BLaER1 treated with 17β-estradiol and CSF1 and Interleukin-3, amounts not matched to agents 10 nM and 100 nM (cell line): ENCODE results near the gene LRRK2.

Experiments used
- H3K27ac ChIP-seq, 11 experiments: shearing (Covaris generic); formaldehyde crosslinking; 2 replicates each; pipeline ENCODE4 v1.8.1; 2022
- H3K27me3 ChIP-seq, 11 experiments: shearing (Covaris generic); formaldehyde crosslinking; 2 replicates each; pipeline ENCODE4 v1.8.1; 2022
- H3K36me3 ChIP-seq, 11 experiments: shearing (Covaris generic); formaldehyde crosslinking; 2 replicates each; pipeline ENCODE4 v1.8.1; 2022
- H3K4me1 ChIP-seq, 10 experiments: shearing (Covaris generic); formaldehyde crosslinking; 2 replicates each; pipeline ENCODE4 v1.8.1; 2022
- H3K4me2 ChIP-seq, 11 experiments: shearing (Covaris generic); formaldehyde crosslinking; 2 replicates each; pipeline ENCODE4 v1.8.1; 2022
- H3K4me3 ChIP-seq, 10 experiments: shearing (Covaris generic); formaldehyde crosslinking; 2 replicates each; pipeline ENCODE4 v1.8.1; 2022
- H3K9ac ChIP-seq, 11 experiments: shearing (Covaris generic); formaldehyde crosslinking; 2 replicates each; pipeline ENCODE4 v1.8.1; 2022
- H3K9me3 ChIP-seq, 11 experiments: shearing (Covaris generic); formaldehyde crosslinking; replicated peaks in 1 of 11; 2 replicates each; pipeline ENCODE4 v1.8.1; 2022
- H4K20me1 ChIP-seq, 11 experiments: shearing (Covaris generic); formaldehyde crosslinking; 2 replicates each; pipeline ENCODE4 v1.8.1; 2022
- Cebpa-rat ChIP-seq, 11 experiments: shearing (Covaris generic); IDR thresholded peaks; 2 replicates each; pipeline ENCODE4 v1.8.1; 2022

Gene LRRK2

GRCh38 chr12:40263616-40264409, 39.0 kb downstream of the LRRK2 start:
- H3K9me3 ChIP-seq, result peaks cover 5 to 11% (median 8%) of the 10 kb centered on the region in 11 experiments; a peak in 21 of 22 replicates
- H3K36me3 ChIP-seq, result peaks cover 0 to 7% (median 0%) of the 10 kb centered on the region in 11 experiments; a peak in 2 of 22 replicates
- peaks cover 0 to 5% (median 0%) of the 10 kb centered on the region in 11 experiments; a peak in 1 of 22 replicates for H4K20me1 ChIP-seq
- H3K4me3 ChIP-seq, result no peak overlapping the region
- TF ChIP-seq Cebpa-rat (IDR thresholded peaks at IDR 0.05), result no peak
- H3K4me2 ChIP-seq, result peak overlapping the region in 7 of 11 experiments; percentile 3 to 63 (median 32); a peak in 10 of 22 replicates
- peaks cover 0 to 74% (median 0%) of the 10 kb centered on the region in 11 experiments; a peak in 8 of 22 replicates for H3K27me3 ChIP-seq
- peaks cover 5 to 25% (median 8%) of the 10 kb centered on the region in 10 experiments; a peak in 14 of 20 replicates for H3K4me1 ChIP-seq
- H3K27ac ChIP-seq, result no peak overlapping the region
- no peak overlapping the region for H3K9ac ChIP-seq

- TF ChIP-seq Cebpa-rat (IDR thresholded peaks at IDR 0.05), result no peak
These were observed 47.3 kb downstream of the LRRK2 start for GRCh38 chr12:40271981-40272664.

DNA sequence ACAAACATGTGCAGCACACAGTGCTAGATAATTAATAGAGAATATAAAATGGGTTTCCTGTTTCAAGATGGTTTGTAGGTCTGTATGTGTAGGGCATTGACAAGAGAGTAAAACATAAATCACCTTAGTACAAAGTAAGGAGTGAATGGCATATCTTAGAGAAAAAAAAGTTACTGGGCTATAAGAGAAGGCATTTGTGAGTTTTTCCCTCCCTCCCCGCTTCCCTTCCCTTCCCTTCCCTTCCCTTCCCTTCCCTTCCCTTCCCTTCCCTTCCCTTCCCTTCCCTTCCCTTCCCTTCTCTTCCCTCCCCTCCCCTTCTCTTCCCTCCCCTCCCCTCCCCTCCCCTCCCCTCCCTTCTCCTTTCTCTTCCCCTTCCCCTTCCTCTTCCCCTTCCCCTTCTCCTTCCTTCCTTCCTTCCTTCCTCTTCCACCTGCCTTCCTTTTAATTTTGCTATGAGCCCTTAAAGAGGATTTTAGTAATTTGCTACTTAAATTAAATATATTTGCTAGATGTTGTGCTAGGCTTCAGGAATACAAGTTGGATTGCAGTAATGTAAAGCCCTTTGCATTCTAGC, 57.1 kb downstream of the LRRK2 start:
- H3K36me3 ChIP-seq, result peaks cover 0 to 9% (median 0%) of the 10 kb centered on the region in 11 experiments; a peak in 2 of 22 replicates
- no peaks in the 10 kb centered on the region for H4K20me1 ChIP-seq
- H3K27ac ChIP-seq, result no peak overlapping the region
- no peaks in the 10 kb centered on the region for H3K4me1 ChIP-seq
- H3K4me2 ChIP-seq, result no peak overlapping the region
- H3K4me3 ChIP-seq, result no peak overlapping the region
- no peak for TF ChIP-seq Cebpa-rat (IDR thresholded peaks at IDR 0.05)
- H3K27me3 ChIP-seq, result 0 out of 22 replicates have a peak, but pooled peaks cover 0 to 9% (median 0%) of the 10 kb centered on the region in 11 experiments
- H3K9ac ChIP-seq, result no peak overlapping the region
- H3K9me3 ChIP-seq, result no peaks in the 10 kb centered on the region

More at GRCh38 chr12:40271981-40272664, 47.3 kb downstream of the LRRK2 start:
- H3K4me2 ChIP-seq, result no peak overlapping the region
- no peak overlapping the region for H3K27ac ChIP-seq
- H3K9me3 ChIP-seq, result no peaks in the 10 kb centered on the region
- H3K9ac ChIP-seq, result no peak overlapping the region
- H3K4me3 ChIP-seq, result no peak overlapping the region
- H3K4me1 ChIP-seq, result no peaks in the 10 kb centered on the region
- H4K20me1 ChIP-seq, result no peaks in the 10 kb centered on the region
- H3K36me3 ChIP-seq, result no peaks in the 10 kb centered on the region; a peak in 1 of 22 replicates
- H3K27me3 ChIP-seq, result peaks cover 0 to 83% (median 0%) of the 10 kb centered on the region in 11 experiments; a peak in 6 of 22 replicates

GRCh38 chr12:40286583-40286982, 61.8 kb downstream of the LRRK2 start:
- H3K36me3 ChIP-seq, result peaks cover 0 to 17% (median 0%) of the 10 kb centered on the region in 11 experiments; a peak in 3 of 22 replicates
- no peak overlapping the region for H3K4me3 ChIP-seq
- H3K4me1 ChIP-seq, result no peaks in the 10 kb centered on the region
- no peaks in the 10 kb centered on the region for H3K27me3 ChIP-seq
- peaks cover 0 to 8% (median 0%) of the 10 kb centered on the region in 11 experiments; a peak in 5 of 22 replicates for H3K9me3 ChIP-seq
- TF ChIP-seq Cebpa-rat (IDR thresholded peaks at IDR 0.05), result no peak
- no peak overlapping the region for H3K4me2 ChIP-seq
- H3K9ac ChIP-seq, result no peak overlapping the region
- H4K20me1 ChIP-seq, result no peaks in the 10 kb centered on the region
- H3K27ac ChIP-seq, result no peak overlapping the region

GRCh38 chr12:40287369-40287975, 62.7 kb downstream of the LRRK2 start:
- H3K9me3 ChIP-seq, result peaks cover 0 to 8% (median 0%) of the 10 kb centered on the region in 11 experiments; a peak in 5 of 22 replicates
- no peaks in the 10 kb centered on the region for H4K20me1 ChIP-seq
- peaks cover 0 to 17% (median 0%) of the 10 kb centered on the region in 11 experiments; a peak in 3 of 22 replicates for H3K36me3 ChIP-seq
- no peaks in the 10 kb centered on the region for H3K4me1 ChIP-seq
- H3K4me2 ChIP-seq, result no peak overlapping the region
- H3K27ac ChIP-seq, result no peak overlapping the region
- TF ChIP-seq Cebpa-rat (IDR thresholded peaks at IDR 0.05), result no peak
- H3K27me3 ChIP-seq, result no peaks in the 10 kb centered on the region
- H3K9ac ChIP-seq, result no peak overlapping the region
- no peak overlapping the region for H3K4me3 ChIP-seq

GRCh38 chr12:40292788-40293429, 68.1 kb downstream of the LRRK2 start:
- H3K4me1 ChIP-seq, result no peaks in the 10 kb centered on the region
- H3K36me3 ChIP-seq, result peaks cover 0 to 9% (median 0%) of the 10 kb centered on the region in 11 experiments; a peak in 2 of 22 replicates
- H3K9ac ChIP-seq, result no peak overlapping the region
- TF ChIP-seq Cebpa-rat (IDR thresholded peaks at IDR 0.05), result no peak
- H3K9me3 ChIP-seq, result peaks cover 0 to 8% (median 0%) of the 10 kb centered on the region in 11 experiments; a peak in 5 of 22 replicates
- no peaks in the 10 kb centered on the region for H3K27me3 ChIP-seq
- H3K4me2 ChIP-seq, result no peak overlapping the region
- H3K27ac ChIP-seq, result no peak overlapping the region
- H4K20me1 ChIP-seq, result no peaks in the 10 kb centered on the region
- H3K4me3 ChIP-seq, result no peak overlapping the region

GRCh38 chr12:40298341-40298740, 73.5 kb downstream of the LRRK2 start:
- no peak overlapping the region for H3K4me2 ChIP-seq

DNA sequence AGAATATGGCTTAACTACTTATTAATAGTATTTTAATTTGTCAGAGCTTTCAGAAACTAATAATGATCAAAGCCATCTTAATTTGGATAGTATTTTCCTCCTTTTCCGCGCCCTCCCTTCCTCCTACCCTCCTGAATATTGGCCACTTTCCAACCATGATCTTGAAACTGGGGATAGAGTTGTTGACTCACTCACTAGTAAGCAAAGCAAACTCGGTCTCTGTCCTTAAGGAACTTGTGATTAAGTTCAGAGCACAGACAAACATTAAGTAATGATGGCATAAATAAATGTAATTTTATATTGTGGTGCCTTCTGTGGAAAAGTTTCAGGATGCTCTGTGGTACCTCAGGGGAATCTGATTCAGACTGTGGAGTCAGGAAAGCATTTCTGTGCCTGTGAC, 75.7 kb downstream of the LRRK2 start:
- peaks cover 0 to 11% (median 0%) of the 10 kb centered on the region in 10 experiments; a peak in 6 of 20 replicates for H3K4me1 ChIP-seq
- H4K20me1 ChIP-seq, result no peaks in the 10 kb centered on the region
- H3K9ac ChIP-seq, result no peak overlapping the region
- no peak overlapping the region for H3K27ac ChIP-seq
- H3K27me3 ChIP-seq, result no peaks in the 10 kb centered on the region
- no peak overlapping the region for H3K4me2 ChIP-seq
- TF ChIP-seq Cebpa-rat (IDR thresholded peaks at IDR 0.05), result no peak
- H3K9me3 ChIP-seq, result no peaks in the 10 kb centered on the region
- no peak overlapping the region for H3K4me3 ChIP-seq
- H3K36me3 ChIP-seq, result peaks cover 0 to 4% (median 0%) of the 10 kb centered on the region in 11 experiments; a peak in 1 of 22 replicates

More at GRCh38 chr12:40298341-40298740, 73.5 kb downstream of the LRRK2 start:
- Histone ChIP-seq H3K4me1 (peaks cover 0 to 6% (median 0%) of the 10 kb centered on the region in 10 experiments; a peak in 6 of 20 replicates), H3K27ac (no peak overlapping the region), H3K4me3 (no peak overlapping the region), H3K27me3 (no peaks in the 10 kb centered on the region), H4K20me1 (no peaks in the 10 kb centered on the region), H3K36me3 (peaks cover 0 to 4% (median 0%) of the 10 kb centered on the region in 11 experiments; a peak in 1 of 22 replicates), H3K9ac (no peak overlapping the region), H3K9me3 (no peaks in the 10 kb centered on the region)
- TF ChIP-seq Cebpa-rat (IDR thresholded peaks at IDR 0.05), result no peak
